HPDE6-E6E7 (cell line): ENCODE data around the gene IL1R1.
A peak's percentile ranks its signal among the peaks of the same experiment; 100 is the strongest.

ENCODE experiments used
- DNase-seq: peaks from one replicate; pipeline ENCODE4 v3.0.0; 2011; ENCODE audit warnings: missing footprints; ENCODE audit errors: extremely low spot score

The IL1R1 gene

DNA sequence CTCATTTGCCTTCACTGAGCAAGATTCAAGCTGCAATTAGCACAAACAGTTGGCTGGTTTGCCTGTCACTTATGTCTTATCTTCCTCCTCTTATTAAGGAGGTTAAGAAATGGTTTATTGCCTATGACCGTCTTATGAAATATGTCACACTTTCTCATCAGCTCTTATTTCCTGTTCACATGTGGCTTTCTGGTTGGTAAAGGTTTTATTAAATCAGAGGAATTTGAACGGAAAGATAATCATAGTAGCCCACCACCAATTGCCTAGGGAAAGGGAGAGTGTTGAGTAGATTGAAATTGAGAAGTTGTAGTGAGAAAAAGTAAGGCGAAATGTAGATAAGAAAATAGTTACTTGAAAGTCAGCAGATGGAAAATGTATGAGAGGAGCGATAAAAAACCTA is 4.2 kb upstream of the IL1R1 start:
- DNase-seq = no peak

GRCh38 chr2:102139851-102140250 is 2.7 kb upstream of the IL1R1 start:
- DNase-seq = no peak

DNA sequence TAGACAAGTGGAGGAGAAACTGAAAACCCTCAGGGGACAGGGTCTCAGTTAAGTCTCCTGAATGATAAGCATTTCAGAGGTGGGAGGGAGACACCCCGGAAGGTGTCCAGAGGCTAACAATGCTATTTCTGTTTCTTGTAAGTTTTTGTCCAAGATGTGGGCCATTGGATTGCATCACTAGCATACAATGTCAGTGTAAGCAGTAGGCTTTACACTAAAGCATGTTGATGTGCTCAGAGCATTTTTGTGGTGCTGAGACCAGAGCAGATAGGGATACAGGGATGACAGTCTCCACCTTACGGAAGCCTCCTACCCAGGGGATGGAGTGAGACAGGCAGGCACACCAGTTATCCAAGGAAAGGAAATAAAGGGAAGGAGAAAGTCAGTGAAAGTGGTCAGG is 2.2 kb upstream of the IL1R1 start:
- no peak for DNase-seq

- no peak for DNase-seq
These were observed 1.3 kb upstream of the IL1R1 start for GRCh38 chr2:102141011-102141943.

GRCh38 chr2:102142829-102143449 is 393 bp downstream of the IL1R1 start:
- no peak for DNase-seq

DNA sequence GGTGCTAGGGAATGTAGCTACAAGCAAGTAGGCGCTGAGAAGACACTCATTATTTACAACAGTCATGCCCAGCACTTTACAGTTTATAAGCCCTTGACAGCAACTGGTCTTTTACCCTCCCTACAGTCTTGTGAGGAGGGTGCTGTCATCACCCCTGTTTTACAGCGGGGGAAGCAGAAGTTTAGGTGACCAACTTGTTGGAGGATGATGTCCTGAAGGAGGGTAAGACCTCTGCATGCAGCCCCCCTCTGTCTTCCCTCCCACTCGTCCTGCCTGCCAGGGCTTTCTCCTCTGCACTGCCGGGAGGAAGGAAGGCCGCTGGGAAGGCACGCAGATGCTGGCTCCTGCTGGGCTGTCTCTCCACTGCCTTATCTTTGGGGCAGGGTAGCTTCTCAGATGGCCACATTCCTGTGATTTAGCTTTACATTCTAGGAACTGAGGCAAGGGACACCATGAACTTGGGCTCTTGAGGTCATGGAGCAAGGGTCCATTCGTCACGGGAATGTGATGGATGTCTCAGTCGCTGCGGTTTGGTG is 972 bp downstream of the IL1R1 start:
- DNase-seq = no peak

DNA sequence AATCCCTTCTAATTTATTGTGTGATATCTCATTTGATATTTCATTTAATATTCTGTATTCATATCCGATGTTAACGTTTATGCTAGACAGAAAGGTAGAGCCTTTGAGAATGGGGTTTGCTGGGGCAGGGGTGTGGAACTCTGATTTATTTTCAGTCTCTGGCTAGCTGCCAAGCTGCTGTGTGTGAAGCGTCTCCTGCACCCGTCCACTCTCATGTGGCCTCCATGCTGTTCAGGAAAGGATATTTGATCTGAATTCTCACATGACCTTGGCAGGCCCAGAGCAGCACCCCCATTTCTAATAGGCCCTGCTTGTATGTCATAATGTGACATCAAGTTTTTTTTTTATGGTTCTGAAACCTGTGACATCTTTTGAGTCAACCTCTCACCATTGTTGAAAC is 1.6 kb downstream of the IL1R1 start:
- DNase-seq = no peak

DNA sequence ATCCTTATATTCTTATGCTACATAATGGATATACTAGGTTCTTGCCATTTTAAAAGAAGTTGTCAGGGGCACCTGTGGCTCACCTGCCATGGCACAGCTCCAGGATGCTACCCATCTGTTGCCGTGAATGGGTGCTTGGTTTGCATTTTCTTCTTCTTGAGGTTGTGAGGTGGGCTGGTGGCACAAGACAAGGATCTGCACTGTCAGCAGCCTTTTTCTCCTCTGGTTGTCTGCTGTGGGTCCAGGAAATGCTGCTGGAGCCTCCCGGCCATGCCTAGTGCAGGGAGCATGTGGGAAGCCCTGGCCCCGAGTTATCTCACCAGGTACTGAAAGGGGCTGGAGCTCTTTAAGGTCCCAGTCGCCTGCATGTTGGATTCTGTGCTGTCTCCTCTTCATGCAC is 2.6 kb downstream of the IL1R1 start:
- DNase-seq = no peak

DNA sequence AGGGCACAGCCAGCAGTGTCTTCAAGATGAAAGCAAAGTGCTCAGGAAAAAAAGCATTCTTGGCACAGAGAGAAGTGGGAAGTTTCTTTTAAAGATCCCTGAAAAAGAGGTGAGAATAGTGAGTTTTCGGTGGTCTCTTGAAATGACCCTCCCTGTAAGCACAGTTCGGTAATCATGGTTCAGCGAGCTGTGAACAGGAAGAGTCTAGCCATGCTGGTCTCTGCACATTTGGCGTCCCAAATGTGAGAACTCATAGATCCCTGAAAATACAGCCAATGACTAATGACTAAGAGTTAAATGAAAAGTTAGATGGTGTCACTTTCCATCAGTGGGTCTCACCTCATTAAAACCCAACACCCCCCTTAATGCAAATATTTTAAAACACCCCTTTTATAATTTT is 3.4 kb downstream of the IL1R1 start:
- no peak for DNase-seq

DNA sequence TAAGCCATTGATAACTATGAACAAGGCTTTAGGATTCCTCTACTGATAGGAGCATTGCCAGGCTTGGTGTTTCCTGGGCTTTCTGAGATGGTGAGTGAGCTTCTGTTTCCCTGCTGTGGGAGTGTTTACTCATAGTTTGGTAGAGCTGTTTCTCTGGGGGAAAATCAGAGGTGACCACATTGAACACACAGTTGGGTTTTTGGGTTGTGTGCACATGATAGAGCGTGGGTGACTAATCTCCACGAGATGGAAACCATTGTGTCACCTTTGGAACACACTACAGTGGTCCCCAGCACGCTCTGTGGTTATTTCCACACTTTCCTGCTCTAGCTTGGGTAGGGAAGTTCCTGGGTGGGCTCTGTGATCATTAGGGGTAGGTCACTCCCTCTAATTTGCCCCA is 5.4 kb downstream of the IL1R1 start:
- no peak for DNase-seq

- no peak for DNase-seq
These were observed 6.7 kb downstream of the IL1R1 start for GRCh38 chr2:102149243-102149642.

DNA sequence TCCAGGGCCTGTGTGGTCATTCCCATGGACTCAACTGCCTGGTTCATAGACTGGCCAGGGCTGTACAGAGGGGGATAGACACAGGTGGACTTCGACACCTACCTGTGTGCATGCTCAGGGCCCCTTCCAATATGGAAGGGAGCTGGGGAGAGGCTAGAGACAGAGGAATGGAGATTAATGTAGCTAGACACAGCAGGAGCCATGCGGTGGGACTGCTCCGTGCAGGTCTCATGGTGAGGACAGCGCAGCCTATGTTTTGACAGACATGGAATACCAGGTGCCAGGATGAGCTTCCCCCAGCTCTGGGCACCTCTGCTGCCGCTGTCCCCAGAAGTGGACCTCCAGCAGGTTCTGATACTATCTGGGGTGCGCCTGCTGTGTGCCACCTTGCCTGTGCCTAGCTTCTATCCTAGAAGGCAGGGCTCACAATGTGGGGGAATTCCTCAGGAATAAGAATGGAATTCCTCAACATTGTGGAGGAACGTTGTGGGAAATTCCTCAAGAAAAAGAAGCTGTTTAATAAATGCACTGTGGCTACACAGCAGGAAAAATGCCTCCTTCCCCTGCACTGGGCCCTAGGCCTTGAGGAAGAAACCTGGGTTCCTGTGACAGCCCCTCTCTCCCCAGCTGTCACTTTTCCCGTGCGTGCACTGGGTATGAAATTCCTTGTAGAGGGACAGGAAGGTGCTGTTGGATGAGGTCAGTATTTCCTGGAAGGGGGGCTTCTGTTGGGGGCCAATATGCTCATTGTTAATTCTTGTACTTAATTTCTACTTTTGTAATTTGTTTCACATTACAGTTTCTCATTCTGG is 7.3 kb downstream of the IL1R1 start:
- no peak for DNase-seq

GRCh38 chr2:102154364-102154763 is 11.8 kb downstream of the IL1R1 start:
- DNase-seq = no peak

GRCh38 chr2:102154946-102155702 is 12.6 kb downstream of the IL1R1 start:
- no peak for DNase-seq

- peak; percentile 42 for DNase-seq
These were observed 13.4 kb downstream of the IL1R1 start for GRCh38 chr2:102155703-102156515.

DNA sequence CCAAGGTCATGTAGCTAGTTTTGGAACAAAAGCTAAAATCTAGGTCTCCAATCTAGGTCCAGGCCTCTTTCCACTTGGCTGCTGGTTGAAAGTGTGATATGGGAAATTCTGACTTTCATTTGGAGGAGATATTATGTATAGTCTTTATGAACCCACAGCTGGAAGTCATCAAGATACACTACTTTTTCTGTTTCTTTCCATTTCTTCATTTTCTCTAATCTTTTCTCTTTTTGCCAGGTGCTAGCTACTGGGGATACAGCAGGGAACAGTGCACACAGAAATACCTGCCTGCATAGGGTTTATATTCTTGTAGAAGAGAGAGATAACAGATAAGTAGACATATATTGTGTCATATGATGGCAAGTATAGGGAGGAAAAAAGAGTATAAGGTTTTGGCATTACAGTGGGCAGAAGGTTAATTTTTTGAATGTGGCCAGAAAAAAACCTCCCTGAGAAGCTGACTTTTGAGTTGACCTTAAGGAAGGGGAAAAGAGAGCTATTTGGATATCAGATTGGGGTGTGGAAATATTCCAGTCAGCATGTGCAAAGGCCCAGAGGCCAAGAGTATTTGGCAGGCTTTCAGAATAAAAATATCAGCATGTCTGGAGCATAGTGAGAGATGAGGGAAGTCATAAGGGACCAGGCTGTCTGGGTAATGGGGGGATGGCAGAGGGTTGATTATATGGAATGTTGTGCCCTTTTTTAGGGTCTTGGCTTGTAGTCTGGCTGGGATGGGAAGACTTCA is 15.6 kb downstream of the IL1R1 start:
- no peak for DNase-seq

- no peak for DNase-seq
These were observed 16.7 kb downstream of the IL1R1 start for GRCh38 chr2:102159295-102159694.

- DNase-seq = no peak
These were observed 23.8 kb downstream of the IL1R1 start for GRCh38 chr2:102166189-102166845.

DNA sequence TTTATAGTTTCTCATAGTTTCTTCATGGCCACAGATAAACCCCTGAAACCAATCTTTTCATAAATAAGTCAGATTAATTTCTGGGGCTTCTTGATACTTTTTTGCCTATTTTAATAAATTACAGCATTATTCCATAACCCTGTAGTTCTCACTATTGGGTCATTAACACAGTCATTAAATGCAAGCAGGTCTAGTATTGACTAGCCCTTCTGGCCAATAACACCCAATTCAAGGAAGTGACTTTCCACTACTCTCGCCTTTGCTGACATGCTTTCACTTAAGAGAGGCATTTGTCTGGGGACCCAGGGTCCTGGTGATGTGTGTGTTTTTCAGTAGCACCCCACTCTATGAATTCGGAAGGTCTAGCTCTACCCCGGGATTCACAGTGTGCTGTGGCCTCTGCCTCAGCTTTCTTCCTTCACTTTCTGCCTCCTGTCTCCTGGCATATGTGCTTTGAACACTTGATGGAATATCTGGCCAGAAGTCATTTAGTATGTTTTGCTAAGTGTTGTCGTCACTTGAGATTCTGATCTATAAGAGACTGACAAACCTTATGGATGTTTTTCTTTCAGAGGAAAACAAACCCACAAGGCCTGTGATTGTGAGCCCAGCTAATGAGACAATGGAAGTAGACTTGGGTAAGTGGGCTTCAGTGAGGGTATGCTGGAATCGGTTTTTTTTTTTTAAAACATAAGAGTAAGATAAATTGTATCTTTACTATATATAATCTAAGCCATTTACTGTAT is 25.7 kb downstream of the IL1R1 start:
- DNase-seq = no peak
